DOHH2 (cell line): ENCODE measurements around the gene TMED10.

ENCODE experiments used
- H3F3A ChIP-seq: fragments of 200-600 bp; sonication (generic), shearing (Covaris generic); 2 replicates; pipeline ENCODE4 v1.6.0; 2016; ENCODE audit warnings: antibody characterized with exemption, mild to moderate bottlenecking; ENCODE audit not compliant: control insufficient read depth, insufficient read depth
- H3K27ac ChIP-seq: fragments of 200-600 bp; sonication (generic); 2 replicates; pipeline ENCODE4 v1.5.1; 2014; ENCODE audit warnings: low read depth, mild to moderate bottlenecking, low read length, moderate library complexity
- H3K27me3 ChIP-seq: fragments of 200-600 bp; sonication (generic); 2 replicates; pipeline ENCODE4 v1.6.1; 2014; ENCODE audit warnings: mild to moderate bottlenecking, low read length, mixed read lengths; ENCODE audit not compliant: control insufficient read depth
- H3K36me3 ChIP-seq: fragments of 200-600 bp; sonication (generic); 2 replicates; pipeline ENCODE4 v1.6.1; 2014; ENCODE audit warnings: mild to moderate bottlenecking, low read length, moderate library complexity, mixed read lengths; ENCODE audit not compliant: control insufficient read depth
- H3K4me1 ChIP-seq: fragments of 200-600 bp; sonication (generic); 2 replicates; pipeline ENCODE4 v1.6.1; 2014; ENCODE audit warnings: mild to moderate bottlenecking, low read length, mixed read lengths; ENCODE audit not compliant: control insufficient read depth
- H3K4me2 ChIP-seq: fragments of 200-600 bp; sonication (generic); 2 replicates; pipeline ENCODE4 v1.6.0; 2014; ENCODE audit warnings: mild to moderate bottlenecking, low read length, moderate library complexity
- H3K4me3 ChIP-seq: fragments of 200-600 bp; sonication (generic); 2 replicates; pipeline ENCODE4 v1.5.1; 2014; ENCODE audit warnings: mild to moderate bottlenecking, low read length, mixed read lengths
- H3K79me2 ChIP-seq: fragments of 200-600 bp; sonication (generic); 2 replicates; pipeline ENCODE4 v1.6.1; 2014; ENCODE audit warnings: mild to moderate bottlenecking, low read length, mixed read lengths; ENCODE audit not compliant: control insufficient read depth
- H3K9me2 ChIP-seq: fragments of 200-600 bp; sonication (generic); replicated peaks from 2 replicates; pipeline ENCODE4 v1.6.1; 2014; ENCODE audit warnings: mild to moderate bottlenecking, low read length, mixed read lengths; ENCODE audit not compliant: control insufficient read depth
- H3K9me3 ChIP-seq: fragments of 200-600 bp; sonication (generic); 2 replicates; pipeline ENCODE4 v1.6.1; 2014; ENCODE audit warnings: antibody characterized with exemption, low read length, mixed read lengths; ENCODE audit not compliant: control insufficient read depth, insufficient read depth
- H4K20me1 ChIP-seq: fragments of 200-600 bp; sonication (generic); 2 replicates; pipeline ENCODE4 v1.6.0; 2014; ENCODE audit warnings: low read depth, mild to moderate bottlenecking, antibody characterized with exemption, low read length, moderate library complexity; ENCODE audit not compliant: control insufficient read depth, insufficient read depth
- EZH2phosphoT487 ChIP-seq: fragments of 200-600 bp; sonication (generic); IDR thresholded peaks from 2 replicates; pipeline ENCODE4 v1.6.1; 2017; ENCODE audit warnings: borderline replicate concordance, mild to moderate bottlenecking, antibody characterized with exemption, low read length, moderate library complexity, mixed read lengths
- TF ChIP-seq, protein P1 (sequence below): fragments of 200-600 bp; sonication (generic); IDR thresholded peaks from one replicate; pipeline ENCODE4 v1.5.1; 2014; ENCODE audit warnings: antibody characterized with exemption, mild to moderate bottlenecking, low read depth, low read length; ENCODE audit not compliant: poor library complexity, severe bottlenecking

Gene TMED10

DNA sequence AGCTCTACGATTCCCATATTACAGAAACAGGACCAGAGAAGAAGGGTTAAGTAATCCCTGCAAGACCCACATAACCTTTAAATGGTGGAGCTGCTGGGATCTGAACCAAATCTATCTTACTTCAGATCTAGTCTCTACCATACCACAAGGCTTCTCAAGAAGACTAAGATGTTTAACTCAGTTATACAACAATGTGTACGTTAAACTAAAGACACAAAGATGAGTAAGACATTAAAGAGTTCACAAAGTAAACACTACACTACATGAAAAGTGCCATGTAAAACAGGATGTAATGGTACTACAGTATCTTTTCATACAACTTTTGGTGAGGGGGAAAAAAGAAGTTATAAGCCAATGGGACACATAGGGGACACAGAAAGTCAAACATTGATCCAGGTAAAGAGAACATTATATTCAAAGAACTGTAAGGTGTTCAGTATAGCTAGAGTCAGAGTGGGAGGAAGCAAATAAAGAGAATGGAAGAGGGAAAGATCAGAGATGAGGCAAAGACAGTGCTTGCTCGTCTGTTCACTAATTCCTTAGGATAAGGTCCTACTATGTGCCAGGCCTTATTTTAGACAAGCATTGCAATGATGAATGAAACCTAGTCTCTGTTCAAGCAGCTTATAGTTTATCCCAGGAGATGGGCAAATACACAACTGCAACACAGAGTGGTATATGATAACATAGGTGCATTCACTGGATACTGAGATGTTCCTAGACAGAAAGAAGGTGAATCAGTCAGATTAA, 7.7 kb downstream of the TMED10 start:
- Histone ChIP-seq H3K27ac (no peak overlapping the region), H3K9me3 (no peaks in the 10 kb centered on the region), H3K4me1 (peaks cover 4% of the 10 kb centered on the region), H3K4me2 (no peak overlapping the region), H3F3A (no peaks in the 10 kb centered on the region), H4K20me1 (peaks cover 11% of the 10 kb centered on the region), H3K27me3 (no peaks in the 10 kb centered on the region), H3K79me2 (peaks cover 97% of the 10 kb centered on the region), H3K36me3 (peaks cover under 1% of the 10 kb centered on the region; the same call in 1 of the 2 replicates), H3K4me3 (no peak overlapping the region), H3K9me2 (no peaks in the 10 kb centered on the region)
- TF ChIP-seq, protein P1, sequence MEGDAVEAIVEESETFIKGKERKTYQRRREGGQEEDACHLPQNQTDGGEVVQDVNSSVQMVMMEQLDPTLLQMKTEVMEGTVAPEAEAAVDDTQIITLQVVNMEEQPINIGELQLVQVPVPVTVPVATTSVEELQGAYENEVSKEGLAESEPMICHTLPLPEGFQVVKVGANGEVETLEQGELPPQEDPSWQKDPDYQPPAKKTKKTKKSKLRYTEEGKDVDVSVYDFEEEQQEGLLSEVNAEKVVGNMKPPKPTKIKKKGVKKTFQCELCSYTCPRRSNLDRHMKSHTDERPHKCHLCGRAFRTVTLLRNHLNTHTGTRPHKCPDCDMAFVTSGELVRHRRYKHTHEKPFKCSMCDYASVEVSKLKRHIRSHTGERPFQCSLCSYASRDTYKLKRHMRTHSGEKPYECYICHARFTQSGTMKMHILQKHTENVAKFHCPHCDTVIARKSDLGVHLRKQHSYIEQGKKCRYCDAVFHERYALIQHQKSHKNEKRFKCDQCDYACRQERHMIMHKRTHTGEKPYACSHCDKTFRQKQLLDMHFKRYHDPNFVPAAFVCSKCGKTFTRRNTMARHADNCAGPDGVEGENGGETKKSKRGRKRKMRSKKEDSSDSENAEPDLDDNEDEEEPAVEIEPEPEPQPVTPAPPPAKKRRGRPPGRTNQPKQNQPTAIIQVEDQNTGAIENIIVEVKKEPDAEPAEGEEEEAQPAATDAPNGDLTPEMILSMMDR: no peak
- no peak for TF ChIP-seq EZH2phosphoT487

DNA sequence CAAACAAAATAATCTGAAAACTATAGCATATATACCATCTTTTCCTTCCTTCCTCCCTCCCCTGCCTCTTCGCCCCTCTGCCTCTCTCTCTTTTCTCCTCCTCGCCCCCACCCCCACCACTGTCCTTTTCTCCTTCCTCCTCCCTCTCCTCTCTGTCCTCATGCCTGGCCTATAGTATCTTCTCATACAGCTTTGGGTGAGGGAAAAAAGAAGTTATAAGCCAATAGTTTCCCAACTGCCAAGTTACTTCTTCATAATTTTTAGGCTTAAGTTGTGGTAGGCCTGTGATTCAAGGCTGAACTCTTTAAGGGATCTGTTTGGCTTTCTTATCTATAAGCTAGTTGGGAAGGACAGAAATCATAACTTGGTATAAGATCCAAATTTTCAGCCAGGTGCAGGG, 9.1 kb downstream of the TMED10 start:
- Histone ChIP-seq H3K9me2 (no peaks in the 10 kb centered on the region), H3K4me1 (no peaks in the 10 kb centered on the region), H3K27me3 (no peaks in the 10 kb centered on the region), H3K4me3 (no peak overlapping the region), H3K9me3 (no peaks in the 10 kb centered on the region), H3F3A (no peaks in the 10 kb centered on the region), H3K27ac (no peak overlapping the region), H3K79me2 (peaks cover 96% of the 10 kb centered on the region), H3K4me2 (no peak overlapping the region), H4K20me1 (peaks cover 7% of the 10 kb centered on the region; the same call in 1 of the 2 replicates), H3K36me3 (no peaks in the 10 kb centered on the region)
- no peak for TF ChIP-seq EZH2phosphoT487
- TF ChIP-seq, protein P1: no peak

DNA sequence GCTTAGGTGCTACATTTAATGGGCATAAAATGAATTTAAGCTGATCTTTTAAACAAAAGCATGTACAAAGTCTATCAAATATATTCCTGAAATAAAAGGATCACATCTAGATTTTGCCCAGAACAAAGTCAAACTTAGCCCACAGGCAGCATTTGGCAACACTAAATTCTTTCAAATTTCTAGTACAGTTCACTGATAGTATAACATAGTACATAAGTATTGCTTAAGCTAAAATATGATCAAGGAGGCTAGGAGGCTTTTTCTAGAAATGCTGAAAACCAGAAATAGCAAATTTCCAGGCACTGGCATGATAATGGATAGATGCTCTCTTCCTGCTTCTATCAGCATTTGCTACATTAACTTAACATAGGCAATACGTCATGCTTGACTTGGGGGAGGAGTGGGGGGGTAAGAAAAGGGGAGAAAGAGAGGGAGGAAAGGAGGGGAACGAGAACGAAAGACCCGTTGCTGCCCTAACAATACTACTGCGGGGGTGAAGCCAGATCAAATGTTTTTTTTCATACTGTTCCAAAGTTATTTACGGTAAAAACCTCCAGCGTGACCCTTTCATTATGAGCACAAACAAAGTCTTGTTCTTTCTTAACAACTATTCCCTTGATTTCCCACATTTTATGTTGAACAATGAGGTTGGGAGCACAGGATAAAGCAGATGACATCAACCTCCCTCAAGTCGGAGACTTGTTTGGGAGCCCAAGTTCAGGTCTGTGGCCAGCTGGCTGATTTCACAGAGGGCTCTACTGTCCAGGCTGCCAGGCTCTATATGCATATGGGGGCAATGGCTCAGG, 10.6 kb downstream of the TMED10 start:
- Histone ChIP-seq H3K79me2 (peaks cover 96% of the 10 kb centered on the region), H3K4me3 (no peak overlapping the region), H3K27me3 (no peaks in the 10 kb centered on the region), H3K4me1 (no peaks in the 10 kb centered on the region), H3F3A (no peaks in the 10 kb centered on the region), H4K20me1 (peaks cover 7% of the 10 kb centered on the region; the same call in 1 of the 2 replicates), H3K9me3 (no peaks in the 10 kb centered on the region), H3K9me2 (no peaks in the 10 kb centered on the region), H3K4me2 (no peak overlapping the region), H3K36me3 (no peaks in the 10 kb centered on the region), H3K27ac (no peak overlapping the region)
- TF ChIP-seq EZH2phosphoT487: no peak
